Bronchial epithelial cell (primary cell): ENCODE results near the gene PPP3CB. TPM values are rescaled to one million over a fixed set of nuclear protein-coding genes. Genes with fewer than 3 reads are reported as not detected.

ENCODE experiments used
- DNase-seq: peaks from one replicate; pipeline ENCODE4 v3.0.0-alpha.2; 2010; ENCODE audit warnings: low read depth
- FAIRE-seq: peaks from 2 replicates; lab custom pipeline; 2011; peaks lifted over from hg19 to GRCh38; lab: Jason Lieb, UNC
- H3K27me3 ChIP-seq: 2 replicates; pipeline ENCODE4 v1.5.1; 2011; ENCODE audit warnings: low read length; ENCODE audit not compliant: control insufficient read depth, insufficient read depth
- H3K36me3 ChIP-seq: 2 replicates; pipeline ENCODE4 v1.5.1; 2011; ENCODE audit warnings: low read length; ENCODE audit not compliant: control insufficient read depth, insufficient read depth
- H3K4me3 ChIP-seq: 2 replicates; pipeline ENCODE4 v1.5.1; 2011; ENCODE audit warnings: mild to moderate bottlenecking, low read depth, low read length, control low read depth
- total RNA-seq: library from RNA; depleted of rRNA; stranded (reverse); fragments of >200 nt; gene quantifications from 2 replicates; pipeline ENCODE4 v1.2.1, GENCODE V29; 2014
- TF ChIP-seq, protein P1 (sequence below): IDR thresholded peaks from 2 replicates; pipeline ENCODE4 v1.5.1; 2011; ENCODE audit warnings: mild to moderate bottlenecking, moderate library complexity, low read length, control low read depth, inconsistent platforms; ENCODE audit not compliant: insufficient read depth, severe bottlenecking

The PPP3CB gene
- total RNA-seq, 1 donor from 2014 or later = 24.7 TPM

DNA sequence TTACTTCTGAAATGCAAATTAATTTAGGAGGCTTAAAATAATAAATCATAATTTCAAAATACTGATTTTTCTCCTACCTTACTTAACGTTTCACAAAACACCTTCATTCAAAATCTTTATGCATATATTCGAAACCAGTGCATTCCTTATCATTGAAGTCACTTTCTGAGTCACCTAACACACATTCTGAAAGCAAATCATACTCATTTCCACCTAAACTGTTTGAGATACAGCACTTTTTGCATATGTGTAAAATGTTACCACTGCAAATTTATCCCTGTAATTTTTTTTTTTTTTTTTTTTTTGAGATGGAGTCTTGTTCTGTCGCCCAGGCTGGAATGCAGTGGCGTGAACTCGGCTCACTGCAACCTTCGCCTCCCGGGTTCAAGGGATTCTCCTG, 15.7 kb downstream of the PPP3CB start:
- Histone ChIP-seq H3K27me3 (no peaks in the 10 kb centered on the region), H3K4me3 (no peak overlapping the region), H3K36me3 (peaks cover 4% of the 10 kb centered on the region)
- TF ChIP-seq, protein P1, sequence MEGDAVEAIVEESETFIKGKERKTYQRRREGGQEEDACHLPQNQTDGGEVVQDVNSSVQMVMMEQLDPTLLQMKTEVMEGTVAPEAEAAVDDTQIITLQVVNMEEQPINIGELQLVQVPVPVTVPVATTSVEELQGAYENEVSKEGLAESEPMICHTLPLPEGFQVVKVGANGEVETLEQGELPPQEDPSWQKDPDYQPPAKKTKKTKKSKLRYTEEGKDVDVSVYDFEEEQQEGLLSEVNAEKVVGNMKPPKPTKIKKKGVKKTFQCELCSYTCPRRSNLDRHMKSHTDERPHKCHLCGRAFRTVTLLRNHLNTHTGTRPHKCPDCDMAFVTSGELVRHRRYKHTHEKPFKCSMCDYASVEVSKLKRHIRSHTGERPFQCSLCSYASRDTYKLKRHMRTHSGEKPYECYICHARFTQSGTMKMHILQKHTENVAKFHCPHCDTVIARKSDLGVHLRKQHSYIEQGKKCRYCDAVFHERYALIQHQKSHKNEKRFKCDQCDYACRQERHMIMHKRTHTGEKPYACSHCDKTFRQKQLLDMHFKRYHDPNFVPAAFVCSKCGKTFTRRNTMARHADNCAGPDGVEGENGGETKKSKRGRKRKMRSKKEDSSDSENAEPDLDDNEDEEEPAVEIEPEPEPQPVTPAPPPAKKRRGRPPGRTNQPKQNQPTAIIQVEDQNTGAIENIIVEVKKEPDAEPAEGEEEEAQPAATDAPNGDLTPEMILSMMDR = no peak
- DNase-seq (peak; percentile 76), FAIRE-seq (no peak)

DNA sequence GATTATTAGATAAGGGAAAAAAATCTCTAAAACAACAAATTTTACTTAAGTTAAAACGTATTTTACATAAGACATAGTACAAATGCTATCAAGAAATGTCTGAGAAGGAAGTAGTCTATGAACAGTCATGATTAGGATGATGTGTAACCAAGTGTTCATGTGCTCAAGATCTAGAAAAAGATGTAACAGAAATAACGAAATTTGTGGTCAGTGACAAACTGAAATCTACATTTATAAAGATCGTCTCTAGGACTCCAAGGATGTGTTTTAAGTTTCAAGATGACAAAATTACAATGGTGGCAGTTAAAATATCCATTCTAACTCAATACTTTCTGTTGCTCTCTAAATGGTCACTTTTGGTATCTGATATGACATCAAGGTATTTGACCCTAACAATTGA, 17.2 kb downstream of the PPP3CB start:
- Histone ChIP-seq H3K27me3 (no peaks in the 10 kb centered on the region), H3K4me3 (no peak overlapping the region), H3K36me3 (peaks cover 4% of the 10 kb centered on the region)
- FAIRE-seq (no peak), DNase-seq (no peak)
- TF ChIP-seq, protein P1 = no peak

DNA sequence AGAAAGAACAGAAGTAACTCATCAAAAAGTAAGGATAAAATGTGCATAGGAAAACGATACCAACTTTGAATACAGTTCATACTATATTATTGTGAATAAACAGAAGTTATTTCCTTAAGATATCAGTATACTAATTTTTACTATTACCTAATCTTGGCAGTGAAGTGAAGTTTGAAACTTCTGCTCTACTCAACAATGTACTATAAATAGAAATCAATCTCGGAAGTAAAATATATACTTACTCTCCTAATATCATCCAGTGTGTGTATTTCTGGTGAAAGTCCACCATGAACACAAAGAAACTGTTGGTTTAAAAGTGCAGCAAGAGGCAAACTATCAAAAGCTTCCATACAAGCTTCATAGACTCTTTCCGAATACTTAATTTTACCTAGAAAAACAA, 24.6 kb downstream of the PPP3CB start:
- FAIRE-seq (no peak), DNase-seq (no peak)
- TF ChIP-seq, protein P1 = no peak
- Histone ChIP-seq H3K27me3 (no peaks in the 10 kb centered on the region), H3K36me3 (peaks cover 4% of the 10 kb centered on the region), H3K4me3 (no peak overlapping the region)

DNA sequence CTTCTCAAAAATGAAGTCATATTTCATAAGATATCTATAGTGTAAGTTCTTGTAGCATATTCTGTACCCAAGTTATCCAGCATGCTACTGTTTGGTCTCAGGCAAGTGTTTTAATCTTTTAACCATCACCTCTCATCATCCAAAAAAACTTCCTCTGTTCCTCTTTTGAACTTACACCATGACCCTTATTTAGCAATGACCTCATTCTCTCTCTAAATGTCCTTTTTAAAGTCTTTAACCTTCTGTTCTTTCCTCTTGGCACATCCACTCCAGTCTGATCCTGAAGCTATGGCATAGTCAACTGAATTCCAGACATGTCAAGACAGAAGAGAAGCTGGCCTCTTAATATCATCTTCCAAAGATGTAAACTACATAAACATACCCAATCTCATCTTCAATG, 26.2 kb downstream of the PPP3CB start:
- TF ChIP-seq, protein P1 = no peak
- no peaks in the 10 kb centered on the region for H3K27me3 ChIP-seq
- H3K4me3 ChIP-seq = no peak overlapping the region
- FAIRE-seq = no peak
- H3K36me3 ChIP-seq = peaks cover 4% of the 10 kb centered on the region
- DNase-seq = no peak

DNA sequence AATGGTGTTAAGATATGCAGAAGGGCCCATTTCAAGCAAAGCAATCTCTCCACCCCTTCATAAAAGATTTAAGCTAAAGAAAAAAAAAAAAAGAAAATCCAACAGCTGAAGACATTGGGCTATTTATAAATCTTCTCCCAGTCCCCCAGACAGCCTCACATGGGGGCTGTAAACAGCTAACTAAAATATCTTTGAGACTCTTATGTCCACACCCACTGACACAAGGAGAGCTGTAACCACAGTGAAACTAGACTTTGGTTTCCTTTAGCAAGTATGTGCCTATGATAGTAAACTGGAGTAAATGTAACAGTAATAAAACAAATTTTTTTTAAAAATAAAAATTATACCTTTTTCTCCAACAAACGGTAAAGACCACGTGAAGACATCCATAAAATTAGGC, 28.6 kb downstream of the PPP3CB start:
- DNase-seq (no peak), FAIRE-seq (no peak)
- no peaks in the 10 kb centered on the region for H3K27me3 ChIP-seq
- no peak overlapping the region for H3K4me3 ChIP-seq
- TF ChIP-seq, protein P1 = no peak
- peaks cover 1% of the 10 kb centered on the region for H3K36me3 ChIP-seq

DNA sequence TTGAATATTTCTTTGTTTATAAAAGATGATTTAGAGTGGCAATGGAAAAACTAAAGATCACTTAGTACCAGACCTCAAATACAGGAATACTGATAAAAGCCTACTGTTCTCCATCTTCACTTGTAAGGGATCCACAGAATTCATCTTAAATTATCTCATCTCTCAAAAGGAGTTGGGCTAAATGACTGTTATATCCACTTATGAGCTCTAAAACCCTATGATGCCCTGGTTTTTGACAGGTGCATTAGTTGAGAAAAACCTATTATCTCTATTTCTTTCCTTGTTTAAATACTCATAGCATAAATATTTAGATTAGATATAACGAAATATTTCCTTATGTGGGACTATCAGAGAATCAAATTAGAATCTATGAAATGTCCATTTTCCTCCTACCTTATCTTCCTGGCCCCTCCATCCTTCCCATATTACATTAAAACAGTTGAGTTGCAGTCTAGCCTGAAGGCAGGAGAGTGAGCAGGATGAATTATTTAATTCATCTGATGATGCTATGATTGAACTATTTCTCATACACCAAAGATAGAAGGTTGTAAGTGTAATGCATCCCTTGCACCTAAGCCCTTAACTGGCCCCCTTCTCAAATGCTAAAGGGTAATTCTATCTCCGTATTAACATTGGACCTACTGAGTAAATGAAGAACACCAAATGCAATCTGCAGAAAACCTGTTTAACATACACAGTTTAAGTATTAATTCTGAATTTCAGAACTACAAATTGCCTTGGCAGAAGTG, 29.7 kb downstream of the PPP3CB start:
- Histone ChIP-seq H3K36me3 (peaks cover 1% of the 10 kb centered on the region), H3K4me3 (no peak overlapping the region), H3K27me3 (no peaks in the 10 kb centered on the region)
- no peak for FAIRE-seq
- TF ChIP-seq, protein P1 = no peak
- no peak for DNase-seq
